ENCODE measurements around the gene BBS1.

The BBS1 gene

GRCh38 chr11:66568124-66568916, 57.9 kb downstream of the BBS1 start, which contains the start of gene CTSF:
Gene CTSF (minus strand): TSS chr11:66568606. CDS start chr11:66568486, 120 bp downstream.
- peak; percentile 92 for DNase-seq

GRCh38 chr11:66569076-66569475, 58.6 kb downstream of the BBS1 start:
- Histone ChIP-seq H3K4me3 (ENCODE audit: low read depth, low read length) (no peak overlapping the region), H3K27ac (peak overlapping the region; percentile 74), H3K9me3 (ENCODE audit: severe bottlenecking) (no peaks in the 10 kb centered on the region), H3K36me3 (peaks cover 23% of the 10 kb centered on the region), H3K27me3 (ENCODE audit: insufficient read depth, low read depth, severe bottlenecking) (no peaks in the 10 kb centered on the region)
- TF ChIP-seq CTCF (IDR thresholded peaks at IDR 0.05; ENCODE audit: low read depth, low read length): no peak
- no peak for DNase-seq

More at GRCh38 chr11:66568124-66568916, 57.9 kb downstream of the BBS1 start, which contains the start of gene CTSF:
- Histone ChIP-seq H3K27ac (peak within 1 kb of the TSS; percentile 74), H3K36me3 (peaks cover 27% of the 10 kb centered on the region), H3K27me3 (ENCODE audit: insufficient read depth, low read depth, severe bottlenecking) (no peaks in the 10 kb centered on the region), H3K9me3 (ENCODE audit: severe bottlenecking) (no peaks in the 10 kb centered on the region), H3K4me3 (ENCODE audit: low read depth, low read length) (peak within 1 kb of the TSS; percentile 44)
- no peak for TF ChIP-seq CTCF (IDR thresholded peaks at IDR 0.05; ENCODE audit: low read depth, low read length)

GRCh38 chr11:66570079-66570849, 59.8 kb downstream of the BBS1 start:
- Histone ChIP-seq H3K27ac (peak overlapping the region; percentile 74), H3K27me3 (ENCODE audit: insufficient read depth, low read depth, severe bottlenecking) (no peaks in the 10 kb centered on the region), H3K9me3 (ENCODE audit: severe bottlenecking) (no peaks in the 10 kb centered on the region), H3K36me3 (peaks cover 15% of the 10 kb centered on the region), H3K4me3 (ENCODE audit: low read depth, low read length) (no peak overlapping the region)
- DNase-seq: no peak
- TF ChIP-seq CTCF (IDR thresholded peaks at IDR 0.05; ENCODE audit: low read depth, low read length): no peak

GRCh38 chr11:66570850-66571180, 60.4 kb downstream of the BBS1 start:
- Histone ChIP-seq H3K9me3 (ENCODE audit: severe bottlenecking) (no peaks in the 10 kb centered on the region), H3K27ac (peak overlapping the region; percentile 74), H3K36me3 (peaks cover 9% of the 10 kb centered on the region; the same call in 1 of the 2 replicates), H3K27me3 (ENCODE audit: insufficient read depth, low read depth, severe bottlenecking) (no peaks in the 10 kb centered on the region), H3K4me3 (ENCODE audit: low read depth, low read length) (no peak overlapping the region)
- TF ChIP-seq CTCF (IDR thresholded peaks at IDR 0.05; ENCODE audit: low read depth, low read length): no peak
- no peak for DNase-seq

- Histone ChIP-seq H3K27ac (no peak overlapping the region; the same call in 1 of the 2 replicates), H3K4me3 (ENCODE audit: low read depth, low read length) (no peak overlapping the region), H3K27me3 (ENCODE audit: insufficient read depth, low read depth, severe bottlenecking) (no peaks in the 10 kb centered on the region), H3K9me3 (ENCODE audit: severe bottlenecking) (peaks cover 13% of the 10 kb centered on the region), H3K36me3 (no peaks in the 10 kb centered on the region)
- TF ChIP-seq CTCF (IDR thresholded peaks at IDR 0.05; ENCODE audit: low read depth, low read length): peak; percentile 90
- peak; percentile 80 for DNase-seq
These were observed 68.7 kb downstream of the BBS1 start for GRCh38 chr11:66579017-66579606.
